HG03196 (cell line): ENCODE data around the gene CHRNA5.

ENCODE experiments used
- ATAC-seq: cut with Tn5 transposase; IDR thresholded peaks from one replicate; pipeline ENCODE4 v1.9.1; 2021; ENCODE audit not compliant: unreplicated experiment

CHRNA5 gene

GRCh38 chr15:78619022-78619950 lies 54.0 kb downstream of the CHRNA5 start:
- no peak for ATAC-seq

GRCh38 chr15:78620021-78620526 lies 54.8 kb downstream of the CHRNA5 start:
- ATAC-seq: no peak

- ATAC-seq: no peak
Observed at GRCh38 chr15:78620527-78621421, 55.5 kb downstream of the CHRNA5 start, which contains the start of gene CHRNA3. Gene CHRNA3, minus strand, starts transcription at chr15:78620996. Its CDS starts 202 bp downstream, at chr15:78620794.

GRCh38 chr15:78621810-78622402 lies 56.6 kb downstream of the CHRNA5 start:
- no peak for ATAC-seq

GRCh38 chr15:78623786-78624497 lies 58.6 kb downstream of the CHRNA5 start:
- ATAC-seq: no peak

- no peak for ATAC-seq
Observed at GRCh38 chr15:78624651-78625590, 59.6 kb downstream of the CHRNA5 start.

- ATAC-seq: no peak
Observed at GRCh38 chr15:78625606-78626280, 60.4 kb downstream of the CHRNA5 start.

GRCh38 chr15:78626381-78626995 lies 61.2 kb downstream of the CHRNA5 start:
- ATAC-seq: no peak

- ATAC-seq: no peak
Observed at GRCh38 chr15:78627348-78627747, 62.0 kb downstream of the CHRNA5 start.

- no peak for ATAC-seq
Observed at GRCh38 chr15:78628227-78628626, 62.9 kb downstream of the CHRNA5 start.

GRCh38 chr15:78629031-78629715 lies 63.9 kb downstream of the CHRNA5 start:
- no peak for ATAC-seq

- no peak for ATAC-seq
Observed at GRCh38 chr15:78629716-78630065, 64.4 kb downstream of the CHRNA5 start.

- no peak for ATAC-seq
Observed at GRCh38 chr15:78630886-78631633, 65.7 kb downstream of the CHRNA5 start.

GRCh38 chr15:78633348-78633747 lies 68.0 kb downstream of the CHRNA5 start:
- ATAC-seq: no peak

GRCh38 chr15:78634210-78635145 lies 69.2 kb downstream of the CHRNA5 start:
- no peak for ATAC-seq

GRCh38 chr15:78635346-78635745 lies 70.0 kb downstream of the CHRNA5 start:
- no peak for ATAC-seq
